CD14-positive monocyte (primary cell): ENCODE results near the gene DOK6. TPM values are rescaled to one million over a fixed set of nuclear protein-coding genes. Genes with fewer than 3 reads are reported as not detected.

Experiments used
- DNase-seq, 3 donors: peaks; one replicate each; pipeline ENCODE4 v3.0.0-alpha.2; 2011 to 2022
- H2AFZ ChIP-seq: 2 replicates; pipeline ENCODE4 v1.6.0; 2012; ENCODE audit warnings: mild to moderate bottlenecking, low read depth, low read length, inconsistent platforms; ENCODE audit not compliant: insufficient read depth, poor library complexity, severe bottlenecking
- H3K27ac ChIP-seq, 2 donors: 1 replicate in 1 of 2; 2 replicates in 1 of 2; pipeline ENCODE4 v1.5.1; 2012 to 2013; ENCODE audit warnings: low read length in 2 of 2, control low read depth in 1 of 2, inconsistent platforms in 1 of 2, low read depth in 1 of 2, mild to moderate bottlenecking in 1 of 2
- H3K27me3 ChIP-seq, 2 donors: one replicate each; pipeline versions ENCODE4 v1.6.0 to v1.6.1; 2011 to 2013; ENCODE audit warnings: low read length in 2 of 2; ENCODE audit not compliant: control insufficient read depth in 2 of 2, insufficient read depth in 2 of 2
- H3K36me3 ChIP-seq, 2 donors: replicated peaks in 1 of 2; 1 replicate in 1 of 2; 2 replicates in 1 of 2; pipeline versions ENCODE4 v1.5.1 to v1.6.1; 2012 to 2013; ENCODE audit warnings: low read length in 2 of 2, control low read depth in 1 of 2, inconsistent platforms in 1 of 2, mild to moderate bottlenecking in 1 of 2; ENCODE audit not compliant: insufficient read depth in 2 of 2, control insufficient read depth in 1 of 2
- H3K4me1 ChIP-seq, 2 donors: 1 replicate in 1 of 2; 2 replicates in 1 of 2; pipeline versions ENCODE4 v1.5.1 to v1.6.1; 2012 to 2013; ENCODE audit warnings: low read length in 2 of 2, control low read depth in 1 of 2, inconsistent platforms in 1 of 2, mild to moderate bottlenecking in 1 of 2, moderate library complexity in 1 of 2; ENCODE audit not compliant: insufficient read depth in 2 of 2, control insufficient read depth in 1 of 2
- H3K4me2 ChIP-seq: replicated peaks from 2 replicates; pipeline ENCODE3; 2012; ENCODE audit warnings: low read length, moderate library complexity, mild to moderate bottlenecking; ENCODE audit not compliant: poor library complexity, severe bottlenecking; ENCODE audit errors: extremely low read depth
- H3K4me3 ChIP-seq, 3 experiments: fragments of 200-600 bp in 1 of 3; sonication (generic) in 1 of 3; replicated peaks in 1 of 3; 1 replicate in 2 of 3; 2 replicates in 1 of 3; pipeline ENCODE4 v1.5.1; 2011 to 2013; ENCODE audit warnings: low read length in 3 of 3, mild to moderate bottlenecking in 3 of 3, control low read depth in 2 of 3, low read depth in 2 of 3, inconsistent platforms in 1 of 3, moderate library complexity in 1 of 3
- H3K79me2 ChIP-seq: 2 replicates; pipeline ENCODE4 v1.6.0; 2012; ENCODE audit warnings: mild to moderate bottlenecking, control low read depth, inconsistent platforms, low read length, moderate library complexity; ENCODE audit not compliant: insufficient read depth
- H3K9ac ChIP-seq: 2 replicates; pipeline ENCODE4 v1.6.0; 2017; ENCODE audit warnings: low read length, mild to moderate bottlenecking; ENCODE audit not compliant: insufficient read depth, poor library complexity, severe bottlenecking
- H3K9me3 ChIP-seq, 2 donors: replicated peaks in 1 of 2; 1 replicate in 1 of 2; 2 replicates in 1 of 2; pipeline versions ENCODE4 v1.5.1 to v1.6.1; 2012 to 2013; ENCODE audit warnings: low read length in 2 of 2, control low read depth in 1 of 2; ENCODE audit not compliant: control insufficient read depth in 1 of 2, insufficient read depth in 1 of 2
- H4K20me1 ChIP-seq: 2 replicates; pipeline ENCODE4 v1.6.0; 2012; ENCODE audit warnings: mild to moderate bottlenecking, low read length, control low read depth, moderate library complexity; ENCODE audit not compliant: insufficient read depth
- H3K27ac Mint-ChIP-seq, 7 donors: one replicate each; pipeline ENCODE4 v1.8.0; 2020; ENCODE audit warnings: mild to moderate bottlenecking in 7 of 7, mixed read lengths in 7 of 7, moderate library complexity in 6 of 7, inconsistent platforms in 2 of 7
- H3K27me3 Mint-ChIP-seq, 3 donors: one replicate each; pipeline ENCODE4 v1.8.0; 2021 to 2022; ENCODE audit warnings: low read depth in 3 of 3, mild to moderate bottlenecking in 3 of 3, mixed read lengths in 3 of 3, moderate library complexity in 3 of 3, inconsistent platforms in 1 of 3
- H3K36me3 Mint-ChIP-seq, 2 donors: one replicate each; pipeline ENCODE4 v1.8.0; 2020; ENCODE audit warnings: mixed read lengths in 2 of 2, inconsistent platforms in 1 of 2, mild to moderate bottlenecking in 1 of 2
- H3K4me1 Mint-ChIP-seq: one replicate; pipeline ENCODE4 v1.8.0; 2020; ENCODE audit warnings: mild to moderate bottlenecking, mixed read lengths
- H3K4me3 Mint-ChIP-seq, 2 donors: one replicate each; pipeline ENCODE4 v1.8.0; 2020; ENCODE audit warnings: mild to moderate bottlenecking in 2 of 2, mixed read lengths in 2 of 2, moderate library complexity in 1 of 2
- H3K9me3 Mint-ChIP-seq, 7 donors: one replicate each; pipeline ENCODE4 v1.8.0; 2020 to 2022; ENCODE audit warnings: mixed read lengths in 7 of 7, mild to moderate bottlenecking in 6 of 7, moderate library complexity in 6 of 7, inconsistent platforms in 2 of 7
- CTCF ChIP-seq: fragments of 200-600 bp; IDR thresholded peaks from one replicate; pipeline ENCODE4 v1.8.0; 2022; ENCODE audit warnings: antibody characterized with exemption, mild to moderate bottlenecking
- WGBS: methylation state at CpG from one replicate; pipeline ENCODE4 v1.1.5; 2013; ENCODE audit warnings: missing lambda C conversion rate; ENCODE audit not compliant: insufficient coverage; 5-methylcytosine and 5-hydroxymethylcytosine counted together
- intact Hi-C, 2 donors: fragments of 100-400 bp; cut with micrococcal nuclease; formaldehyde crosslinking; loops; one replicate each; pipeline versions ENCODE4 v1.15.0 to v1.15.1; 2023
- polyA plus RNA-seq, 3 donors: library from polyadenylated mRNA; depleted of rRNA in 1 of 3; unstranded in 2 of 3; stranded (reverse) in 1 of 3; fragments of 300-500 nt in 2 of 3; fragments of >200 nt in 1 of 3; fragmentation: Illumina TruSeq in 2 of 3; gene quantifications; 1 replicate in 2 of 3; 2 replicates in 1 of 3; pipeline ENCODE4 v1.2.3, GENCODE V29; 2012 to 2021

Gene DOK6
- polyA plus RNA-seq, 3 donors = not detected

- no peak overlapping the region for H3K9ac ChIP-seq
- TF ChIP-seq CTCF = no peak
- H3K9me3 ChIP-seq = peaks cover 0 to 3% of the 10 kb centered on the region in 2 donors
- H3K4me3 Mint-ChIP-seq = no peak overlapping the region
- H3K79me2 ChIP-seq = no peaks in the 10 kb centered on the region
- H3K4me3 ChIP-seq = no peak overlapping the region
- no peaks in the 10 kb centered on the region for H3K36me3 Mint-ChIP-seq
- peaks cover 0 to 2% (median 0%) of the 10 kb centered on the region in 3 donors for H3K27me3 Mint-ChIP-seq
- H2AFZ ChIP-seq = no peak overlapping the region
- H3K36me3 ChIP-seq = no peaks in the 10 kb centered on the region
- DNase-seq = no peak
- H3K27ac ChIP-seq = no peak overlapping the region
- no peaks in the 10 kb centered on the region for H3K27me3 ChIP-seq
- H4K20me1 ChIP-seq = no peaks in the 10 kb centered on the region
- peaks cover 0 to 4% (median 0%) of the 10 kb centered on the region in 7 donors for H3K9me3 Mint-ChIP-seq
- no CpG with 5 or more reads among the region's 1 CpG for WGBS
- H3K4me1 Mint-ChIP-seq = no peaks in the 10 kb centered on the region
- intact Hi-C loops = no loop called here
- H3K27ac Mint-ChIP-seq = no peak overlapping the region
- H3K4me2 ChIP-seq = no peak overlapping the region
- H3K4me1 ChIP-seq = no peaks in the 10 kb centered on the region
Observed at GRCh38 chr18:69585696-69586095, 185.0 kb downstream of the DOK6 start.

DNA sequence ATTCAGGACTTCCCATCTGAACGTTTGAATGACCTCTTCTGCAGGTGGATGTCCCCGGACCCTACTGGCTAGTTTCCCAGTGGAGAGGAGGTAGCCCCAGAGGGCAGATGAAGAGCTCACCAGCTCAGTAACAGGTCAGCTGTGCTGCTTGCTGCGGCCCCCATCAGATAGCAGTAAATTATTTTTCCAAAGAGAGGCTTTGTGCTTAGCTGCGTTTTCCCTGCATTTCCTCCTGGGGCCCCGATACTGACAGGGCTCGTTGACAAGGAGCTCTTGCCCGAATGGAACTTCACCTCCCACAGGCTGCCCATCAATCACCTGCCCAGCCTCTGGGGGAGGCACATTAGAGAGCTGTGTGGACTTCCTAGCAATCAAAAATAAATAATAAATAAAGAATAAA lies 185.8 kb downstream of the DOK6 start:
- Histone ChIP-seq H3K4me2 (no peak overlapping the region), H3K9ac (no peak overlapping the region), H3K4me3 (no peak overlapping the region), H3K27ac (no peak overlapping the region), H3K36me3 (no peaks in the 10 kb centered on the region), H3K27me3 (no peaks in the 10 kb centered on the region), H2AFZ (no peak overlapping the region), H3K4me1 (no peaks in the 10 kb centered on the region), H3K9me3 (peaks cover 0 to 3% of the 10 kb centered on the region in 2 donors), H4K20me1 (no peaks in the 10 kb centered on the region), H3K79me2 (no peaks in the 10 kb centered on the region)
- TF ChIP-seq CTCF = no peak
- intact Hi-C loops = no loop called here
- WGBS = 83% methylated on average over 2 of the region's 7 CpGs
- DNase-seq = no peak
- no peaks in the 10 kb centered on the region for H3K4me1 Mint-ChIP-seq
- no peaks in the 10 kb centered on the region for H3K36me3 Mint-ChIP-seq
- no peak overlapping the region for H3K4me3 Mint-ChIP-seq
- H3K27ac Mint-ChIP-seq = no peak overlapping the region
- H3K27me3 Mint-ChIP-seq = peaks cover 0 to 2% (median 0%) of the 10 kb centered on the region in 3 donors
- peaks cover 0 to 4% (median 0%) of the 10 kb centered on the region in 7 donors for H3K9me3 Mint-ChIP-seq
